HG03565 (cell line): ENCODE measurements around the gene SRRM4.
"Not testable (repeated sequence)": the region's sequence is repeated elsewhere in the genome, so short reads cannot be mapped to it uniquely, and the experiment has no call there.

Source experiments
- ATAC-seq: cut with Tn5 transposase; IDR thresholded peaks from one replicate; pipeline ENCODE4 v1.9.1; 2021; ENCODE audit warnings: mild to moderate bottlenecking, moderate library complexity; ENCODE audit not compliant: unreplicated experiment

SRRM4 gene

GRCh38 chr12:119008273-119008672 lies 26.9 kb downstream of the SRRM4 start:
- ATAC-seq: not testable (repeated sequence)

- ATAC-seq: no peak
These were observed 27.4 kb downstream of the SRRM4 start for GRCh38 chr12:119008691-119009221.

GRCh38 chr12:119011231-119011630 lies 29.9 kb downstream of the SRRM4 start:
- ATAC-seq: no peak

- no peak for ATAC-seq
These were observed 30.8 kb downstream of the SRRM4 start for GRCh38 chr12:119012179-119012578.

- no peak for ATAC-seq
These were observed 31.7 kb downstream of the SRRM4 start for GRCh38 chr12:119013023-119013422.

GRCh38 chr12:119014368-119014767 lies 33.0 kb downstream of the SRRM4 start:
- no peak for ATAC-seq

GRCh38 chr12:119016715-119017114 lies 35.4 kb downstream of the SRRM4 start:
- no peak for ATAC-seq

- no peak for ATAC-seq
These were observed 37.8 kb downstream of the SRRM4 start for GRCh38 chr12:119019166-119019565.

- no peak for ATAC-seq
These were observed 39.3 kb downstream of the SRRM4 start for GRCh38 chr12:119020406-119021360.

GRCh38 chr12:119024356-119024755 lies 43.0 kb downstream of the SRRM4 start:
- ATAC-seq: no peak

- no peak for ATAC-seq
These were observed 44.4 kb downstream of the SRRM4 start for GRCh38 chr12:119025786-119026185.

- ATAC-seq: not testable (repeated sequence)
These were observed 52.0 kb downstream of the SRRM4 start for GRCh38 chr12:119033332-119033731.

- no peak for ATAC-seq
These were observed 55.8 kb downstream of the SRRM4 start for GRCh38 chr12:119036878-119037825.

GRCh38 chr12:119044094-119044493 lies 62.8 kb downstream of the SRRM4 start:
- ATAC-seq: no peak

GRCh38 chr12:119047641-119048040 lies 66.3 kb downstream of the SRRM4 start:
- ATAC-seq: no peak

- ATAC-seq: no peak
These were observed 69.3 kb downstream of the SRRM4 start for GRCh38 chr12:119050663-119051062.

GRCh38 chr12:119051474-119051873 lies 70.1 kb downstream of the SRRM4 start:
- no peak for ATAC-seq

- no peak for ATAC-seq
These were observed 70.7 kb downstream of the SRRM4 start for GRCh38 chr12:119052001-119052400.

- ATAC-seq: no peak
These were observed 74.6 kb downstream of the SRRM4 start for GRCh38 chr12:119055977-119056376.

GRCh38 chr12:119060847-119061796 lies 79.8 kb downstream of the SRRM4 start:
- no peak for ATAC-seq
